ENCODE data around the gene FGF6.

Gene FGF6

DNA sequence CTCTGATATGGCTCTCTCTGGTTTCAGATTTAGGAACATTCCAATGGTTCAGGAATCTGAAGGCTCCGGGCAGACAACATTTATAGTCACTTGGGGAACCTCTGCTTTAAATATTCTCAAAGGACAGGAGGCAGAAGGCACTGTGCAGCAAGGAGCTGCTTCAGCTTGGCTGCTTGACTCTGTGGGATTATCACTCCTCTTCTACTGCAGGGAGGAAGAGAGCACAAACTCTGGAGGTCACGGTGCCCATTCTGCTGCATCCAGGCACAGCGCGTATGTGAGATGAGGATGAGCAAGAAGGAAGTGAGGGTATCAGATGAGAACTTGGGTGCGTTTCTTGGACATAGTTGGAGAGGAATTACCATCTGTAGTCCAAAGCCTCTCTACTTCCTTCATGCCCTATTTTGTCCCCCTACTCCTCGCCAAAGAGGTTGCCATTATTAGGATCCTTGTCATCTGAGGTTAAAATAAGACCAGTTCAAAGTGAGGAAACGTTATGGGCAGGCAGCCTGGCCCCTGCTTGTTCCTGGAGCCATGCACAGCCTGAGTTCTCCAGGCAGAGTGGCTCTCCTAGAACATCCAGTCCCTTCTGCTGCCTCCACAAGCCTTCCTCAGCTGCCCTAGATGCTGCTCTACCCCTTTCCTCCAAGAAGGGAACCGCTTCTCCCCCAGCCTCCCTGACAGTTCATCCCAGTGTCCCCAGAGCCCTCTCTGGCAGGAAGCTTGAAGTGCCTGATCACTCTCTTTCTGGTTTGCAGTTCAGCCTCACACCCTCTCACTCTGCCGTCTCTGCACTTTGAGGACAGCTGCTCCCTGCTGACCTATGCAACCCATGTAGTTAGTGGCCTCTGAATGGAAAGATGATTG is 12.5 kb downstream of the FGF6 start:
- DNase-seq (ENCODE audit: low read depth) = no peak
- H3K4me3 ChIP-seq (ENCODE audit: low read depth, low read length) = no peak overlapping the region
- no peak for TF ChIP-seq CTCF (IDR thresholded peaks at IDR 0.05; ENCODE audit: insufficient read depth, low read depth, low read length, missing control alignments)

DNA sequence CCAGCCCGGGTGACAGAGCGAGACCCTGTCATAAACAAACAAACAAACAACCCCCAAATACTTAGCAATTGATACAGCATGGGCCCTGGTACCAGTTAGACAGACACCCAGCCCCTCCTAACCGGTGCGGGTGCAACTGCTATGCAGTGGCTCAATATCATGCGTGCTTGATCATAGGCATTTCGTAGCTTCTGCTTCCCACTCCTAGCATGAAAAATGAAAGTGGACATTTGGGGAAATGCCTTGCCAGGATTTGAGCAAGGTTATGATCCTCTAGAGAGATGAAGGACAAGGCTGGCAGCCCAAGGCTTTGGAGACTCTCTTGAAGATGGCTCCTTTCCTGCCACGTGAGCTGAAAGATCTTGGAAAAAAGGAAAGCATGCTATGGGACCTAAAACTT is 13.7 kb downstream of the FGF6 start:
- H3K4me3 ChIP-seq (ENCODE audit: low read depth, low read length) = no peak overlapping the region
- no peak for DNase-seq (ENCODE audit: low read depth)
- TF ChIP-seq CTCF (IDR thresholded peaks at IDR 0.05; ENCODE audit: insufficient read depth, low read depth, low read length, missing control alignments) = no peak

GRCh38 chr12:4431436-4431835 is 14.2 kb downstream of the FGF6 start:
- TF ChIP-seq CTCF (IDR thresholded peaks at IDR 0.05; ENCODE audit: insufficient read depth, low read depth, low read length, missing control alignments) = no peak
- no peak overlapping the region for H3K4me3 ChIP-seq (ENCODE audit: low read depth, low read length)
- no peak for DNase-seq (ENCODE audit: low read depth)

DNA sequence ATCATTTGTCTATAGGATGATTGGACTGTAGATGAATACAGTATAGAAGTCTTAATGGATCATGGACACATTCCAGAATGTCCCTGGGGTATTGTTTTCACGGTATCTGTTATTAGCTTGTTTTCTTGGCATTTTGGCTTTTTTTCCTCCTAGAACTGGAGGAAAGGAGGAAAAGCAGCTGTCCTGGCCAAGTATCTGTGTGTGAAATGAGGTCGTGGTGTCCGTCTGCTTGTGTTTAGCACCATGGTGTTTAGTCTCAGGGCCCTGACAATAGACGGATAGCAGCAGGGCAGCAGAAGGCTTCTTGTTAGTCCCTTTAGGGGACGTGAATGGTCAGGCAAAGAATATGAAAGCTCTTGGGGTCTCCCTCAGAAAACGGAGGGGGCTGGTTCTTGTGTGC is 21.2 kb downstream of the FGF6 start:
- TF ChIP-seq CTCF (IDR thresholded peaks at IDR 0.05; ENCODE audit: insufficient read depth, low read depth, low read length, missing control alignments) = no peak
- no peak overlapping the region for H3K4me3 ChIP-seq (ENCODE audit: low read depth, low read length)
- DNase-seq (ENCODE audit: low read depth) = no peak

DNA sequence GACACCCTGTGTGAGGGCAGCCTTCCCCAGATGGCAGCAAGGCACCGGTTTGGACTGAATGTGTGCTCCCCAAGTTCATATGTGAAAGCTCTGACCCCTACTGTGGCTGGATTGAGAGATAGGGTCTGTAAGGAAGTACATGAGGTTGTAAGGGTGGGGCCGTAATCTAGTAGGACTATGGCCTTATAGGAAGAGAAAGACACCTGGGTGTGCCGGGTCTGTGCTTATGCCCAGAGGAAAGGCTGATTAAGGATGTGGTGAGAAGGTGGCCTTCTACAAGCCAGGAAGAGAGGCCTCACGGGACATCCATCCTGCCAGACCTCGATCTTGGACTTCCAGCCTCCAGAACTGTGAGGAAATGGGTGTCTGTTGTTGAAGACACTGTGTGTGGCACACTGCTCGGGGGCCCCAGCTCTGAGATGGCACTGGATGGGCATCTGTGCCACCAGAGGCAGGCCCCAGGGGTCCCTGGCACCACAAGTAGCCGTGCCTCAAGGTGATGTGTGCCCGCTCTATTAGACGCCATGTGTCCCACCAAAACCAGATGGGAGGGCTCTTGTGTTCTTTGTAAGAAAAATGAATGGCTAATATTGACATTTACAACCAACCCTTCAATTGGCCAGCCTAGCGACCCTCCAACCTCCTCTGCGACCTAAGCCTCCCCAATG is 22.0 kb downstream of the FGF6 start:
- no peak for TF ChIP-seq CTCF (IDR thresholded peaks at IDR 0.05; ENCODE audit: insufficient read depth, low read depth, low read length, missing control alignments)
- no peak overlapping the region for H3K4me3 ChIP-seq (ENCODE audit: low read depth, low read length)
- DNase-seq (ENCODE audit: low read depth) = no peak

DNA sequence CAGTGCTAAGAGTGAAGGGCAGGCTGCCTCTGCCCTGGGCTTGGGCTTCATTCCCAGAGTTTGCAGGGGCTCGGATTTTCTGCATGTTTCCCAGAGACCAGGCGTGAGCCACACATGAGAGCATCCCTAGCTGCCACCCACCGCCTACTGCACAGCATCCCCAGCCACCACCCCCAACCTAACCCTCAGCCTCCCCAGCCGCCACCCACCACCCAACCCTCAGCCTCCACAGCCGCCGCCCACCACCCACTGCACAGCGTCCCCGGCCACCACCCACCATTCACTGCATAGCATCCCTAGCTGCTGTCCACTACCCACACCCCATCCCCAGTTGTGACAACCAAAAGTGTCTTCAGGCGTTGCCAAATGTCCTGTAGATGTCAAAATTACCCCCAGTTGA is 22.6 kb downstream of the FGF6 start:
- no peak overlapping the region for H3K4me3 ChIP-seq (ENCODE audit: low read depth, low read length)
- DNase-seq (ENCODE audit: low read depth) = no peak
- TF ChIP-seq CTCF (IDR thresholded peaks at IDR 0.05; ENCODE audit: insufficient read depth, low read depth, low read length, missing control alignments) = no peak

All from GM12865 (cell line).